Body of pancreas (tissue), 4 donors: Measurements from ENCODE around the gene CACNA1C.

Experiments used
- CTCF ChIP-seq, 7 experiments: fragments of 450-650 bp in 4 of 7; fragments of 200-600 bp in 3 of 7; sonication (generic) in 3 of 7; IDR thresholded peaks; one replicate each; pipeline ENCODE4 v1.5.1; 2016 to 2019; ENCODE audit warnings: antibody characterized with exemption in 7 of 7
- POLR2A ChIP-seq, 3 donors: fragments of 450-650 bp; IDR thresholded peaks; one replicate each; pipeline ENCODE4 v1.6.1; 2016; ENCODE audit warnings: antibody characterized with exemption in 3 of 3, mild to moderate bottlenecking in 2 of 3

GRCh38 chr12:2198542-2198941 is 145.8 kb downstream of the CACNA1C start:
- TF ChIP-seq CTCF (IDR thresholded peaks at IDR 0.05) (no peak), POLR2A (IDR thresholded peaks at IDR 0.05) (no peak)
